Tibial nerve (tissue), 4 donors: Measurements from ENCODE around the gene HS3ST1.

Experiments used
- EP300 ChIP-seq, 2 donors: sonication (generic); formaldehyde crosslinking; IDR thresholded peaks; one replicate each; pipeline ENCODE4 v1.6.1; 2017; ENCODE audit warnings: antibody characterized with exemption in 2 of 2, mild to moderate bottlenecking in 1 of 2
- POLR2A ChIP-seq, 2 donors: fragments of 450-650 bp; IDR thresholded peaks; one replicate each; pipeline ENCODE4 v1.6.1; 2017; ENCODE audit warnings: antibody characterized with exemption in 2 of 2, mild to moderate bottlenecking in 2 of 2, moderate library complexity in 2 of 2
- TF ChIP-seq, protein P1 (sequence below), 5 experiments: fragments of 200-600 bp in 3 of 5; fragments of 450-650 bp in 2 of 5; sonication (generic) in 3 of 5; IDR thresholded peaks; one replicate each; pipeline ENCODE4 v1.5.1; 2016 to 2019; ENCODE audit warnings: antibody characterized with exemption in 5 of 5, mild to moderate bottlenecking in 3 of 5, moderate library complexity in 2 of 5

DNA sequence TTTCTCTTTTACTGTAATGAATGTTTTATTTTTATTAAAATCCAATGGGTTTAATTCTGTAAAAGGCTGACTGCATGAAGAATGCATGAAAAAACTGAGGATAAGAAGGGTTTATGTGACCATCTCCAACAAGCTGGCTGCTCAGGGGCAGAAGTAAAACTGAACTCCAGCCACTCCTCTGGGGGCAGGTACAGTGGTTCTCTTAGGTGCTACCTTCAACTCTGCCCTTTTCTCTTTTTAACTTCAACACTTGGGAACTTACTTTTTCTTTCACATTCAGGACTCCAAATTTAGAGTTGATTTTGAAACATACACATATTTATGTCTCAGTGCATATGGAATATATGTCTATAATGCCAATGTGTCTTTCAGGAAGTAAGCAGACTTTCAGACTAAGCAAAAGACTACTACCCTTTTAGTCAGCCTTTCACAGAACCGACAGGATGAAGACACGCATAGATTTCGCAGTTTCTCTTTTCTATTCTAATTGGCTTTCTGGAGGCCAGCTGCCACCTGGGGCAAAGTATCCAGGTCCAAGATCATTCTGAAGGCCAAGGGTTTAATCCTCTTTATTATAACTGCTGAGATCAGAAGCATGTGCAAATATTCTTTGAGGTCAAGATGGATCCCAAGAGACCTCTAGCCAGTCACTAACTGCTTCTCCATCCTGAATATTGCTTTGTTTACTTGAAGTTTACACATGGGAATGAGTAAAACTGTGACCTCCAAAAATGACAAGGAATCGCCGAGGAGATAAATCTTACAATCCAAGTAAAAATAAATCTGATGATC is 30.7 kb downstream of the HS3ST1 start:
- TF ChIP-seq, protein P1, sequence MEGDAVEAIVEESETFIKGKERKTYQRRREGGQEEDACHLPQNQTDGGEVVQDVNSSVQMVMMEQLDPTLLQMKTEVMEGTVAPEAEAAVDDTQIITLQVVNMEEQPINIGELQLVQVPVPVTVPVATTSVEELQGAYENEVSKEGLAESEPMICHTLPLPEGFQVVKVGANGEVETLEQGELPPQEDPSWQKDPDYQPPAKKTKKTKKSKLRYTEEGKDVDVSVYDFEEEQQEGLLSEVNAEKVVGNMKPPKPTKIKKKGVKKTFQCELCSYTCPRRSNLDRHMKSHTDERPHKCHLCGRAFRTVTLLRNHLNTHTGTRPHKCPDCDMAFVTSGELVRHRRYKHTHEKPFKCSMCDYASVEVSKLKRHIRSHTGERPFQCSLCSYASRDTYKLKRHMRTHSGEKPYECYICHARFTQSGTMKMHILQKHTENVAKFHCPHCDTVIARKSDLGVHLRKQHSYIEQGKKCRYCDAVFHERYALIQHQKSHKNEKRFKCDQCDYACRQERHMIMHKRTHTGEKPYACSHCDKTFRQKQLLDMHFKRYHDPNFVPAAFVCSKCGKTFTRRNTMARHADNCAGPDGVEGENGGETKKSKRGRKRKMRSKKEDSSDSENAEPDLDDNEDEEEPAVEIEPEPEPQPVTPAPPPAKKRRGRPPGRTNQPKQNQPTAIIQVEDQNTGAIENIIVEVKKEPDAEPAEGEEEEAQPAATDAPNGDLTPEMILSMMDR (IDR thresholded peaks at IDR 0.05): no peak
- TF ChIP-seq POLR2A (IDR thresholded peaks at IDR 0.05): no peak
- no peak for TF ChIP-seq EP300 (IDR thresholded peaks at IDR 0.05)
